GM12878 (cell line): Measurements from ENCODE around the gene EXOSC10. TPM values are rescaled to one million over a fixed set of nuclear protein-coding genes. Genes with fewer than 3 reads are reported as not detected.

ENCODE experiments used
- ATAC-seq: fragments of 200-7000 bp; cut with Tn5 transposase; 3 replicates; pipeline ENCODE4 v1.9.1; 2020; ENCODE audit warnings: mild to moderate bottlenecking, moderate library complexity
- BruUV-seq: library from RNA; stranded (reverse); fragments of 400-500 nt; replicated peaks from 2 replicates; lab custom pipeline; 2021; lab: Mats Ljungman, UMichigan
- CTCF ChIA-PET: fragments of 300-600 bp; sonication (Branson Sonifier 250); formaldehyde crosslinking; extraction: SDS; loops from one replicate; lab custom pipeline; 2021; ENCODE audit warnings: inconsistent platforms; lab: Yijun Ruan, JAX
- POLR2A ChIA-PET: fragments of 350-600 bp; formaldehyde crosslinking; extraction: SDS; loops from one replicate; lab custom pipeline; 2021; ENCODE audit warnings: inconsistent platforms; lab: Charles Lee
- RAD21 ChIA-PET: fragments of 300-600 bp; sonication (Branson Sonifier 250); formaldehyde crosslinking; loops from one replicate; lab custom pipeline; 2023; ENCODE audit warnings: antibody characterized with exemption; ENCODE audit not compliant: unreplicated experiment; lab: Charles Lee
- SMC1A ChIA-PET: fragments of 300-600 bp; sonication (Branson Sonifier 250); formaldehyde crosslinking; loops from one replicate; lab custom pipeline; 2023; ENCODE audit not compliant: unreplicated experiment, uncharacterized antibody; lab: Charles Lee
- DNase-seq: peaks from one replicate; pipeline ENCODE4 v3.0.0-alpha.2; 2011; ENCODE audit warnings: low read depth, low spot score
- FAIRE-seq: peaks from 3 replicates; lab custom pipeline; 2011; peaks lifted over from hg19 to GRCh38; lab: Jason Lieb, UNC
- H2AFZ ChIP-seq: 2 replicates; pipeline ENCODE4 v1.6.0; 2011; ENCODE audit warnings: low read depth, low read length, control low read depth; ENCODE audit not compliant: control insufficient read depth
- H3K27ac ChIP-seq: 2 replicates; pipeline ENCODE4 v1.5.1; 2011; ENCODE audit warnings: control low read depth; ENCODE audit not compliant: control insufficient read depth, insufficient read depth
- H3K27me3 ChIP-seq, 2 experiments: replicated peaks in 1 of 2; 2 replicates each; pipeline versions ENCODE4 v1.6.0 to v1.6.1; 2011; ENCODE audit warnings: low read length in 1 of 2; ENCODE audit not compliant: control insufficient read depth in 2 of 2, insufficient read depth in 2 of 2
- H3K36me3 ChIP-seq, 2 experiments: 2 replicates each; pipeline ENCODE4 v1.5.1; 2011; ENCODE audit warnings: low read length in 1 of 2; ENCODE audit not compliant: control insufficient read depth in 2 of 2, insufficient read depth in 2 of 2
- H3K4me1 ChIP-seq: 2 replicates; pipeline ENCODE4 v1.6.1; 2011; ENCODE audit warnings: mild to moderate bottlenecking, low read length, moderate library complexity, mixed read lengths; ENCODE audit not compliant: control insufficient read depth, insufficient read depth
- H3K4me2 ChIP-seq: 2 replicates; pipeline ENCODE4 v1.6.0; 2011; ENCODE audit warnings: control low read depth; ENCODE audit not compliant: control insufficient read depth, insufficient read depth
- H3K4me3 ChIP-seq: fragments of 200-600 bp; sonication (generic); 2 replicates; pipeline ENCODE4 v1.5.1; 2016
- H3K79me2 ChIP-seq: 2 replicates; pipeline ENCODE4 v1.6.0; 2011; ENCODE audit warnings: low read length; ENCODE audit not compliant: control insufficient read depth, insufficient read depth
- H3K9ac ChIP-seq: 2 replicates; pipeline ENCODE4 v1.8.0; 2011; ENCODE audit warnings: low read length, control low read depth, mixed read lengths; ENCODE audit not compliant: control insufficient read depth, insufficient read depth
- H3K9me3 ChIP-seq: replicated peaks from 3 replicates; pipeline ENCODE4 v1.5.1; 2011; ENCODE audit warnings: mild to moderate bottlenecking, low read length; ENCODE audit not compliant: control insufficient read depth, insufficient read depth
- H4K20me1 ChIP-seq: 2 replicates; pipeline ENCODE4 v1.6.0; 2011; ENCODE audit not compliant: control insufficient read depth, insufficient read depth
- BMI1 ChIP-seq: fragments of 450-650 bp; IDR thresholded peaks from 2 replicates; pipeline ENCODE4 v1.6.1; 2016; ENCODE audit warnings: mild to moderate bottlenecking, moderate library complexity, borderline replicate concordance
- CUX1 ChIP-seq: IDR thresholded peaks from 2 replicates; pipeline ENCODE4 v1.6.1; 2012; ENCODE audit warnings: improper control_type of control experiment, low read depth, low read length; ENCODE audit not compliant: insufficient replicate concordance
- POLR2AphosphoS5 ChIP-seq: IDR thresholded peaks from 2 replicates; pipeline ENCODE4 v1.6.1; 2011; ENCODE audit warnings: mild to moderate bottlenecking, low read length, inconsistent platforms
- SMARCA5 ChIP-seq: fragments of 450-650 bp; IDR thresholded peaks from 2 replicates; pipeline ENCODE4 v1.6.1; 2017; ENCODE audit warnings: mild to moderate bottlenecking
- WGBS: methylation state at CpG from one replicate; pipeline ENCODE4 v1.1.6; 2016; ENCODE audit warnings: low lambda C conversion rate; ENCODE audit not compliant: insufficient replicate concordance, insufficient coverage; ENCODE audit errors: missing lambda C conversion rate; 5-methylcytosine and 5-hydroxymethylcytosine counted together
- in situ Hi-C: fragments of 300-500 bp; cut with MboI; formaldehyde crosslinking; loops from 9 replicates; pipeline ENCODE4 v1.14.3; 2018; ENCODE audit warnings: mixed read lengths
- intact Hi-C: fragments of 100-400 bp; cut with micrococcal nuclease; formaldehyde crosslinking; loops from one replicate; pipeline ENCODE4 v1.14.2; 2022; ENCODE audit not compliant: unreplicated experiment
- polyA plus RNA-seq, 11 experiments: library from polyadenylated mRNA; depleted of rRNA in 4 of 11; unstranded in 6 of 11; stranded (reverse) in 5 of 11; fragments of >200 nt; fragmentation: Nextera tagmentation in 4 of 11; fragmentation: Illumina TruSeq in 1 of 11; extraction: Ambion mirVana in 4 of 11; extraction: Trizol in 1 of 11; gene quantifications; 1 replicate in 1 of 11; 2 replicates in 10 of 11; pipeline versions ENCODE4 v1.2.1 to v1.2.3, GENCODE V29; 2011 to 2016; ENCODE audit warnings: inconsistent platforms in 2 of 11, missing spikeins in 2 of 11, low read depth in 1 of 11
- total RNA-seq, 4 experiments: library from RNA; depleted of rRNA in 3 of 4; stranded (reverse); fragments of >200 nt in 3 of 4; fragmentation: Illumina TruSeq in 1 of 4; extraction: Trizol in 1 of 4; gene quantifications; 2 replicates each; pipeline versions ENCODE4 v1.2.1 to v1.2.3, GENCODE V29; 2013 to 2021

EXOSC10 gene
- total and polyA plus RNA-seq, 10 of the 15 experiments (the other 5 are each of a cell fraction or from before 2014, with no cell fraction given): 16.2 to 86.5 (median 66.4) TPM

- H3K79me2 ChIP-seq: no peaks in the 10 kb centered on the region; the same call in 1 of the 2 replicates
- ChIA-PET POLR2A (interaction anchor here (0.7 kb wide), 1 partner anchor 69 kb away, joined by 8 read pairs; no protein-coding TSS in a partner anchor), SMC1A (interaction anchor here (0.9 to 1.0 kb wide), 2 partner anchors 67 to 194 kb away, joined by 3 read pairs; no protein-coding TSS in a partner anchor), RAD21 (interaction anchor here (0.6 kb wide), 1 partner anchor 20 kb away, joined by 3 read pairs; no protein-coding TSS in a partner anchor), CTCF (interaction anchor here (0.7 to 1.6 kb wide), 2 partner anchors 48 to 536 kb away, joined by 3 read pairs; no protein-coding TSS in a partner anchor)
- FAIRE-seq (no peak), DNase-seq (no peak), ATAC-seq (peak; percentile 18; the same call in 1 of the 3 replicates)
- H3K27ac ChIP-seq: no peak overlapping the region
- no peak overlapping the region for H2AFZ ChIP-seq
- BruUV-seq: no TSS peak
- no peak overlapping the region for H3K4me2 ChIP-seq
- peaks cover 0 to 5% of the 10 kb centered on the region in 2 experiments; a peak in 2 of 4 replicates for H3K36me3 ChIP-seq
- H4K20me1 ChIP-seq: no peaks in the 10 kb centered on the region
- no peak overlapping the region for H3K4me3 ChIP-seq
- no peaks in the 10 kb centered on the region for H3K4me1 ChIP-seq
- intact Hi-C loops (no loop called here), in situ Hi-C loops (no loop called here)
- H3K9me3 ChIP-seq: no peaks in the 10 kb centered on the region
- TF ChIP-seq BMI1 (no peak), POLR2AphosphoS5 (peak; percentile 66; the same call in 1 of the 2 replicates), CUX1 (no peak), SMARCA5 (no peak)
- no peaks in the 10 kb centered on the region for H3K27me3 ChIP-seq
- no peak overlapping the region for H3K9ac ChIP-seq
- WGBS: 95% methylated on average over 10 of the region's 10 CpGs
These were observed 67.9 kb downstream of the EXOSC10 start for GRCh38 chr1:11031624-11032262.
